K562 (cell line): Measurements from ENCODE around the gene NAV2.

Experiments used
- CREB1 ChIP-seq, 2 experiments: sonication (generic) in 1 of 2; formaldehyde crosslinking in 1 of 2; IDR thresholded peaks; 2 replicates each; pipeline versions ENCODE4 v1.6.1 to v1.8.0; 2012 to 2022; ENCODE audit warnings: inconsistent platforms in 1 of 2, mild to moderate bottlenecking in 1 of 2, missing genetic modification reagents in 1 of 2, moderate library complexity in 1 of 2
- MEF2A ChIP-seq: IDR thresholded peaks from 2 replicates; pipeline ENCODE4 v1.6.1; 2011; ENCODE audit warnings: low read depth, mild to moderate bottlenecking, low read length, moderate library complexity; ENCODE audit not compliant: control insufficient read depth
- POLR2AphosphoS5 ChIP-seq: IDR thresholded peaks from 2 replicates; pipeline ENCODE4 v1.6.1; 2011; ENCODE audit warnings: mild to moderate bottlenecking, low read depth, low read length, moderate library complexity; ENCODE audit not compliant: control insufficient read depth, insufficient read depth
- TF ChIP-seq, protein P1 (sequence below), 3 experiments: IDR thresholded peaks in 2 of 3; conservative IDR thresholded peaks in 1 of 3; 2 replicates each; pipeline ENCODE4 v1.5.1; 2011 to 2012; ENCODE audit warnings: low read length in 3 of 3, mild to moderate bottlenecking in 3 of 3, control low read depth in 2 of 3, improper control_type of control experiment in 1 of 3, inconsistent platforms in 1 of 3, low read depth in 1 of 3, mixed read lengths in 1 of 3, moderate library complexity in 1 of 3; ENCODE audit not compliant: insufficient read depth in 2 of 3

DNA sequence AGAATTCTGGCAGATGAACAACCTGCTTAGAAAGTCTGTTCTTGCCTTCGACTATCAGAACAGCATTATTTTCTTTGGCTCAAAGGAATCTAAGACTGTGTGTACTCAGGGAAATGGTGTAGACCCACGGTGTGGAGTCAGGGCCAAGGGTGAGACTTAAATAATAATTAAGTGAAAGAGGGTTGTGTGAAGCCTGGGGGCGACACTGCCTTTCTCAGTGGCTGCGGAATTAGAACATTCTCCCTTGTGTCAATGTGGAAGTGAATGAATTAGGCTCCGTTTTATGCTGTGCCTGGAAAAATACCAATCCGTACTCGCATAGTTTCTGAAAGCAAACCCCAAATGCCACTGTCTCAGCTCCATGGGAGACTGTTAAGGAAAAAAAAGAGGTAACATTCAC, 50.7 kb downstream of the NAV2 start:
- TF ChIP-seq MEF2A, result no peak
- no peak for TF ChIP-seq POLR2AphosphoS5
- TF ChIP-seq, protein P1, sequence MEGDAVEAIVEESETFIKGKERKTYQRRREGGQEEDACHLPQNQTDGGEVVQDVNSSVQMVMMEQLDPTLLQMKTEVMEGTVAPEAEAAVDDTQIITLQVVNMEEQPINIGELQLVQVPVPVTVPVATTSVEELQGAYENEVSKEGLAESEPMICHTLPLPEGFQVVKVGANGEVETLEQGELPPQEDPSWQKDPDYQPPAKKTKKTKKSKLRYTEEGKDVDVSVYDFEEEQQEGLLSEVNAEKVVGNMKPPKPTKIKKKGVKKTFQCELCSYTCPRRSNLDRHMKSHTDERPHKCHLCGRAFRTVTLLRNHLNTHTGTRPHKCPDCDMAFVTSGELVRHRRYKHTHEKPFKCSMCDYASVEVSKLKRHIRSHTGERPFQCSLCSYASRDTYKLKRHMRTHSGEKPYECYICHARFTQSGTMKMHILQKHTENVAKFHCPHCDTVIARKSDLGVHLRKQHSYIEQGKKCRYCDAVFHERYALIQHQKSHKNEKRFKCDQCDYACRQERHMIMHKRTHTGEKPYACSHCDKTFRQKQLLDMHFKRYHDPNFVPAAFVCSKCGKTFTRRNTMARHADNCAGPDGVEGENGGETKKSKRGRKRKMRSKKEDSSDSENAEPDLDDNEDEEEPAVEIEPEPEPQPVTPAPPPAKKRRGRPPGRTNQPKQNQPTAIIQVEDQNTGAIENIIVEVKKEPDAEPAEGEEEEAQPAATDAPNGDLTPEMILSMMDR (IDR thresholded peaks at IDR 0.05 in 2 of 3, conservative IDR thresholded peaks at IDR 0.05 in 1 of 3; ENCODE audit: insufficient read depth in 2 of 3, low read depth in 1 of 3, low read length in 3 of 3), result no peak
- no peak for TF ChIP-seq CREB1 (IDR thresholded peaks at IDR 0.05)
- TF ChIP-seq CREB1 (CRISPR knock-in tag; IDR thresholded peaks at IDR 0.05), result no peak
